Activated T-helper 2 cell treated with anti-CD3 and anti-CD28 coated beads, Interferon-gamma antibody, Interleukin-2, Interleukin-4, amounts not matched to agents 10 μg/mL and 5 μg/mL and 100 μg/mL, durations not matched to agents 14 hours and 24 hours and 36 hours (primary cell): Measurements from ENCODE around the gene GPR162. TPM values are rescaled to one million over a fixed set of nuclear protein-coding genes. Genes with fewer than 3 reads are reported as not detected.

Source experiments
- DNase-seq: peaks from one replicate; pipeline ENCODE4 v3.0.0; 2021; ENCODE audit warnings: low spot score
- H3K27ac Mint-ChIP-seq: one replicate; pipeline ENCODE4 v1.8.0; 2021; ENCODE audit warnings: mixed read lengths
- H3K27me3 Mint-ChIP-seq: one replicate; pipeline ENCODE4 v1.8.0; 2021; ENCODE audit warnings: low read depth, mixed read lengths
- H3K36me3 Mint-ChIP-seq: one replicate; pipeline ENCODE4 v1.8.0; 2021; ENCODE audit warnings: low read depth, mixed read lengths
- H3K4me1 Mint-ChIP-seq: one replicate; pipeline ENCODE4 v1.8.0; 2021; ENCODE audit warnings: low read depth, mixed read lengths
- H3K4me3 Mint-ChIP-seq: one replicate; pipeline ENCODE4 v1.8.0; 2021; ENCODE audit warnings: low read depth, mild to moderate bottlenecking, moderate library complexity, mixed read lengths
- H3K9me3 Mint-ChIP-seq: one replicate; pipeline ENCODE4 v1.8.0; 2021; ENCODE audit warnings: mixed read lengths
- intact Hi-C: fragments of 100-400 bp; cut with micrococcal nuclease; formaldehyde crosslinking; loops from one replicate; pipeline ENCODE4 v1.15.1; 2023
- total RNA-seq: library from RNA; stranded (reverse); gene quantifications from 2 replicates; pipeline ENCODE4 v1.2.3, GENCODE V29; 2022

The GPR162 gene
- total RNA-seq, 1 donor from 2014 or later: 0.11 TPM

DNA sequence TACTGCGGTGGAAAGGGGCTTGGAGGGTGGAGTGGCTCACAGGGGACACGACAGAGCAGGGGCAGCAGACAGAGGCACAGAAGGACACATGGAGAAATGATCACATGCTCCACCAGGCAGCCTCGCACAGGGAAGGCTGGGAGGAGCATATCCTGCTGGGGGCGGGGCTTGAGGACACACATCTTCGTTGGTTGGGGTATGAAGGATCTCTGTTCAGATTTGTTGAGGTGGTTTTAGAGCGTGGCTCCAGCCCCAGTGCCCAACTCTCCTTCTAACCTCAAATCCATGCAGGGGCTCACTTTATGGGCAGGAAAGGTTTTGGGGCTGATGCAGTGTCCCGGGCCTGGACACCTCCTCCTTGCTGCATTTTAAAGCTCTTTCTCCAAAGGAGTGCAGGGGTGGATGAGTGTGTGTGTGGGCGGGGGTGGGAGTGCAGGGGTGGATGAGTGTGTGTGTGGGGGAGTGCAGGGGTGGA lies 5.9 kb downstream of the GPR162 start:
- intact Hi-C loops: loop anchor here (5.0 kb wide), 3 partner anchors 35 to 220 kb away; partner anchors contain the start of genes CHD4 and PTMS
- peak; percentile 37 for DNase-seq
- H3K36me3 Mint-ChIP-seq: no peaks in the 10 kb centered on the region
- H3K27ac Mint-ChIP-seq: peak overlapping the region; percentile 8
- peaks cover 20% of the 10 kb centered on the region for H3K4me1 Mint-ChIP-seq
- H3K4me3 Mint-ChIP-seq: peak overlapping the region; percentile 54
- H3K27me3 Mint-ChIP-seq: peaks cover 52% of the 10 kb centered on the region
- H3K9me3 Mint-ChIP-seq: no peaks in the 10 kb centered on the region

DNA sequence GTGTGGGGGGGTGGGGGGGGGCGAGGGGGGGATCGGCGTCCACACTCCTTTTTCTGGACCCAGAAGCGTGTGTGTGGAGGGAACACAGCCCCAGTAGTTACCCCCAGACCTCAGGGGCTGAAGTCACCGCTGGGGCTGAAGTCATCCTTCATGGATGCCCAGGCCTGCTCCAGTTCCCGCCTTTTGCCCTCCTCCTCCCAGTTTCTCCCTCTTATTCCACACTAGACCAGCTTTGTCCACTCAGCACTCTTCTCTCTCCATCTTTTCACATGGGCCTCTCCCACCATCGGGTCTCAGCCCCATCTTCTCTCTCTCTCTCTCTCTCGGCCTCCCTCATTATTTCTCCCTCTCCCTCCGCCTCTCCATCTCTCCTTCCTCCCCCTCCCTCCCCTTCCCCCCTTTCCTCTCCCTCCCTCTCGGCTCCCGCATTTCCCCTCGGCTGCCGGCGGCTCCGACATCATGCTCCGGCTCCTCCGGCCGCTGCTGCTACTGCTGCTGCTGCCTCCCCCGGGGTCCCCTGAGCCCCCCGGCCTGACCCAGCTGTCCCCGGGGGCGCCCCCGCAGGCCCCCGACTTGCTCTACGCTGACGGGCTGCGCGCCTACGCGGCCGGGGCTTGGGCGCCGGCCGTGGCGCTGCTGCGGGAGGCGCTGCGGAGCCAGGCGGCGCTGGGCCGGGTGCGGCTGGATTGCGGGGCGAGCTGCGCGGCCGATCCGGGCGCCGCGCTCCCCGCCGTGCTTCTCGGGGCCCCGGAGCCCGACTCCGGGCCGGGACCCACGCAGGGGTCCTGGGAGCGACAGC lies 6.6 kb downstream of the GPR162 start, which contains the start of gene P3H3:
P3H3 (plus strand) TSS at position 426 of the 799 bp plus-strand sequence; CDS start at position 460, 34 bp downstream.
- H3K9me3 Mint-ChIP-seq: no peaks in the 10 kb centered on the region
- intact Hi-C loops: loop anchor here (5.0 kb wide), 3 partner anchors 36 to 221 kb away; partner anchors contain the start of genes CHD4 and PTMS
- DNase-seq: no peak
- peak within 1 kb of the TSS; percentile 85 for H3K4me3 Mint-ChIP-seq
- peaks cover 46% of the 10 kb centered on the region for H3K27me3 Mint-ChIP-seq
- no peaks in the 10 kb centered on the region for H3K36me3 Mint-ChIP-seq
- peaks cover 20% of the 10 kb centered on the region for H3K4me1 Mint-ChIP-seq
- H3K27ac Mint-ChIP-seq: peak within 1 kb of the TSS; percentile 80

DNA sequence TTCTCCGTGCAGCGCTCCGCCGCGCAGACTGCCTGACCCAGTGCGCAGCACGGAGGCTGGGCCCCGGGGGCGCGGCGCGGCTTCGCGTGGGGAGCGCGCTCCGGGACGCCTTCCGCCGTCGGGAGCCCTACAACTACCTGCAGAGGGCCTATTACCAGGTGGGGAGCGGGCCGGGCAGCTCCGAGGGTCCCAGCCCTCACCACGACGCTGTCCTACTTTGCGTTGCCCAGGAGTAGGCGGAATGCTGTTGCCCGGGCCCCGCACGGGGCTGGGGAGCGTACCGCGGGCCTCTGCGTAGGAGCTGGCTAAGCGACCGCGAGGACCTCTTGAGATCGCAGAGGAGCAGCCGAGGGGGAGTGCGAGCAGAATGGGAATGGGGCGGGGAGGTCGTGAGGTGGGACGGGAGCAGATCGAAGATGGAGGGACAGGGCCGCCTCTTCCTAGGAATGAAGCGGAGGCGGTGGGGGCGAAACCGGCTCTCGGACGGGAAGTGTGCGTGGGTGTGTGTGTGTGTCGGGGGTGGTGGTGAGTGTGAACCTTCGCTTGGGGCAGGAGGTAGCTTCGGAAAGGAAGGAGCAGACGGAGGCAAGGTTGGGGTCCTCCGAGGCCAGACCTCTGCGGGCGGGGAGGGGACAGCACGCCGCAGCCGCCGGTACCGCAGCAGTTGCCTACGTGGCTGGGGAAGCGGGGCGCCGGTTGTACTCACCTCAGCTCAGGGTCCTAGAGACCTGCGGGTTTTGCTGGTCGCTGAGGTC lies 7.3 kb downstream of the GPR162 start:
- H3K4me3 Mint-ChIP-seq: peak overlapping the region; percentile 85
- peak overlapping the region; percentile 80 for H3K27ac Mint-ChIP-seq
- intact Hi-C loops: loop anchor here (5.0 kb wide), 3 partner anchors 37 to 222 kb away; partner anchors contain the start of genes CHD4 and PTMS
- H3K36me3 Mint-ChIP-seq: no peaks in the 10 kb centered on the region
- H3K27me3 Mint-ChIP-seq: peaks cover 40% of the 10 kb centered on the region
- peaks cover 20% of the 10 kb centered on the region for H3K4me1 Mint-ChIP-seq
- no peaks in the 10 kb centered on the region for H3K9me3 Mint-ChIP-seq
- no peak for DNase-seq

DNA sequence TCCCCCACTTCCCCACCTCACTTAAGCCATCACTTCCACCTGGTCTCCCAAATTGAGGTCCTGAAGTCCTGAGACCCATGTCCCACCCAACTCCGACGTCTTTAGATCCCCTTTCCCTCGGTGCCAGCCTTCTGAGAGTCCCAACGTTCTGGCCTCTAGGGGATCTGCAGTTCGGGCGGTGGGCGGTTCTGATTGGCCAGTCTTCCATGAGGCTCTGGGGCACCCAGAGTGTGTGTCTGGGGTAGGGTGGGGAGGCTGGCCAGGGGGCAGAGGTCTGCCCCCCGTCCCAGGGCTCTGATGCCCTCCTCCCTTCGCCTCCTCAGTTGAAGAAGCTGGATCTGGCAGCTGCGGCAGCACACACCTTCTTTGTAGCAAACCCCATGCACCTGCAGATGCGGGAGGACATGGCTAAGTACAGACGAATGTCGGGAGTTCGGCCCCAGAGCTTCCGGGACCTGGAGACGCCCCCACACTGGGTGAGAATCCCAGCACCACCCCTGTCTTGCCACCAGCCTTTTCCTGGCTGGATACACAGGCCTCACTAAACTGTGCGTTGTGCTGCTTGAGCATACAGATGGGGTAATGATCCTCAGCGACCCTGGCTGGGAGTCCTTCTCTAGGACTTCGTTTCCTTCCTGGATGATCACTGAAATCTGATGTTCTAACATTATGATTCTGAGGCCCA lies 8.1 kb downstream of the GPR162 start:
- intact Hi-C loops: loop anchor here (5.0 kb wide), 3 partner anchors 37 to 222 kb away; partner anchors contain the start of genes CHD4 and PTMS

DNA sequence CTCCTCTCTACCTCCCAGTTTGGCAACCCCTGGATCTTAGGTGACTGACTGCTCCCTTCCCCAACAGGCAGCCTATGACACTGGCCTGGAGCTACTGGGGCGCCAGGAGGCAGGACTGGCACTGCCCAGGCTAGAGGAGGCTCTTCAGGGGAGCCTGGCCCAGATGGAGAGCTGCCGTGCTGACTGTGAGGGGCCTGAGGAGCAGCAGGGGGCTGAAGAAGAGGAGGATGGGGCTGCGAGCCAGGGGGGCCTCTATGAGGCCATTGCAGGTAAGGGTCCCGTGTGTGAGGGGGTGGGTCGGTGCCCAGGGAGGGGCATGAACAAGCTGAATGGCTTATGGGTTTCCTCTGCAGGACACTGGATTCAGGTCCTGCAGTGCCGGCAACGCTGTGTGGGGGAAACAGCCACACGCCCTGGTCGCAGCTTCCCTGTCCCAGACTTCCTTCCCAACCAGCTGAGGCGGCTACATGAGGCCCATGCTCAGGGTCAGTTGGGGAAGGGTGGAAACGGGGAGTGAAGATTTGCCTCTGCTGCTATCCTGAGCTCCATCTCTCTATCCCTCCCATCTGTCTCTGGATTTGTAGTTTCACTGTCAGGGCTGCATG lies 8.8 kb downstream of the GPR162 start:
- H3K27ac Mint-ChIP-seq: no peak overlapping the region
- intact Hi-C loops: no loop called here
- no peaks in the 10 kb centered on the region for H3K36me3 Mint-ChIP-seq
- H3K27me3 Mint-ChIP-seq: peaks cover 30% of the 10 kb centered on the region
- peaks cover 22% of the 10 kb centered on the region for H3K4me1 Mint-ChIP-seq
- no peaks in the 10 kb centered on the region for H3K9me3 Mint-ChIP-seq
- peak overlapping the region; percentile 35 for H3K4me3 Mint-ChIP-seq
- DNase-seq: no peak

More for the DNA sequence above, 8.1 kb downstream of the GPR162 start:
- Mint-ChIP-seq H3K4me3 (peak overlapping the region; percentile 85), H3K36me3 (no peaks in the 10 kb centered on the region), H3K9me3 (no peaks in the 10 kb centered on the region), H3K27ac (peak overlapping the region; percentile 80), H3K27me3 (peaks cover 36% of the 10 kb centered on the region), H3K4me1 (peaks cover 24% of the 10 kb centered on the region)
- no peak for DNase-seq

DNA sequence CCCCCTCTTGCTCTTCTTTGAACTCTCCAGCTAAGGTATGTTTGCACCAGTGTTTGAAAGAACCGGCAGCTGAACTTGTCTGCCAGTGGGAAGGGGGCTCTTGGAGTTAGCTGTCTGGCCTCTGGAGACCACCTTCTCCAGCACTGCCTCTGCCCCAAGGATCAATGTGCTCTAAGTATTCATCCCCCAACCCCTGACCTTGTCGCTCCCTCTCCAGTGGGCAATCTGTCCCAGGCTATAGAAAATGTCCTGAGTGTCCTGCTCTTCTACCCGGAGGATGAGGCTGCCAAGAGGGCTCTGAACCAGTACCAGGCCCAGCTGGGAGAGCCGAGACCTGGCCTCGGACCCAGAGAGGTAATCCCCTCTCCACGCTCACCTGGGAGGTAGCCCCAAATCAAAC lies 9.4 kb downstream of the GPR162 start:
- no peak overlapping the region for H3K4me3 Mint-ChIP-seq
- H3K27me3 Mint-ChIP-seq: peaks cover 28% of the 10 kb centered on the region
- peaks cover 22% of the 10 kb centered on the region for H3K4me1 Mint-ChIP-seq
- H3K27ac Mint-ChIP-seq: no peak overlapping the region
- no peak for DNase-seq
- no peaks in the 10 kb centered on the region for H3K9me3 Mint-ChIP-seq
- no peaks in the 10 kb centered on the region for H3K36me3 Mint-ChIP-seq
- intact Hi-C loops: no loop called here

DNA sequence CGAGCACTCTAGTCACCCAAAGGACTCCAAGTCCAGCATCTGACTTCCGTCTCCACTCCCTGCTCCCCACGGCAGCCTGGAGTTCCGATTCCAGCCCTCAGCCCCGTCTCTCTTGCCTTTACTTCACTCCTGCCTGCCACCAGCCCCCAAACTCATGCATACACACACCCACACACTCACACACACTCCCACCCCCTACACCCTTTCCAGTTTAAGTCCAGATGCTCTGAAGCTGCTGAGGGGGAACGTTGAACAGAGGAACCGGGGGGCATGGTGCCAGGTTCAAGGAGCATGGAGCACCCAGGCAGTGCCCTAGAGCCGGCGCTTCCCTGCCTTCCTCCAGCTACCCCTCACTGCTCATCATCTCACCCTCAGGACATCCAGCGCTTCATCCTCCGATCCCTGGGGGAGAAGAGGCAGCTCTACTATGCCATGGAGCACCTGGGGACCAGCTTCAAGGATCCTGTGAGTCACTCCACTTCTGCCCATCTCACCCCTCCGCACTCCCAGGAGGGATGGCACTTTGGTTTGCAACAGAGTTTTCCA lies 9.9 kb downstream of the GPR162 start:
- intact Hi-C loops: no loop called here
- no peak overlapping the region for H3K4me3 Mint-ChIP-seq
- peaks cover 27% of the 10 kb centered on the region for H3K27me3 Mint-ChIP-seq
- peaks cover 22% of the 10 kb centered on the region for H3K4me1 Mint-ChIP-seq
- H3K36me3 Mint-ChIP-seq: no peaks in the 10 kb centered on the region
- DNase-seq: no peak
- H3K27ac Mint-ChIP-seq: no peak overlapping the region
- H3K9me3 Mint-ChIP-seq: no peaks in the 10 kb centered on the region

DNA sequence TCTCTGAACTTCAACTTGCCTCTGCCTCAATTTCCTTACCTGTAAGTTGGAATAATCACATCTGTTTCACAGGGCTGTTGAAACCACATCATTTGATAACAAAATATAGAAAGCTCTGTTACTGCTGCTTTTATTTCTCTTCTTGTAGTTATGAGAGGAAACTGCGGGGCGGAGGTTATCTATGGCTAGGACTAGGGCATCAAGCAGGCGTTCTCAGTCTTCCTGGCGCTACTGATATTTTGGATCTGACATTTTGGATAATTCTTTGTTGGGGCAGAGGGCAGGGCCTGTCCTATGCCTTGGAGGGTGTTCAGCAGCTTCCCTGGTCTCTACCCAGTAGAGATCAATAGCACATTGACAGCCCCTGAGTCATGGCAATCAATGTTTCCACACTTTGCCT lies 10.5 kb downstream of the GPR162 start:
- intact Hi-C loops: no loop called here
- H3K27ac Mint-ChIP-seq: no peak overlapping the region

DNA sequence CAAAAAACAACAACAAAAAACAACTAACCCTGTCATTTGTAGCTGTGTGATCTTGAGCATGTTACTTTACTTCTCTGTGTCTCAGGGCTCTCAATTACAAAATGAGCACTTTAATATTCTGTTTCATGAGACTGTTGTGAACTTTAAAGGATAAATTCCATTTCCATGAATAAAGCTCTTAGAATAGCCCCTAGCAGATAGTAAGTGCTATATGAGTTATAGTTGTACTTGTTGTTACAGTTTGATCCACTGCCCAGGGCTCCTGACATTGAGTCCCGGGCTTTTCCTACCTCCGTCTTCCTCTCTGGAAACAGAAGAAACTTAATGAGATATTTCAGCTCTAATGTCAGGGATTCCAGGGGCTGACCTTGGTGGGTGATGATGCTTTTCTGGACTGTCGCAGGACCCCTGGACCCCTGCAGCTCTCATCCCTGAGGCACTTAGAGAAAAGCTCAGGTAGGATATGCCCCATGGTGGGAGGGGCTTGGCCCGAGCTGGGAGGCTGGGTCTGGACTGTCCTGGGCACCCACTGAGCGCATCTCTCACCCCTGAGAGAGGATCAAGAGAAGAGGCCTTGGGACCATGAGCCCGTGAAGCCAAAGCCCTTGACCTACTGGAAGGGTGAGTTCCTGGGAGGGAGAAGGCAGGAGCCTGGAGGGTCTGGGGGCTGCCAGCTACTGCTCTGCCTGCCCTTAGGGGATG lies 11.7 kb downstream of the GPR162 start:
- Mint-ChIP-seq H3K4me3 (no peak overlapping the region), H3K27me3 (peaks cover 19% of the 10 kb centered on the region), H3K36me3 (no peaks in the 10 kb centered on the region), H3K27ac (no peak overlapping the region), H3K4me1 (peaks cover 15% of the 10 kb centered on the region), H3K9me3 (no peaks in the 10 kb centered on the region)
- intact Hi-C loops: no loop called here
- DNase-seq: no peak

More for the DNA sequence above, 10.5 kb downstream of the GPR162 start:
- no peaks in the 10 kb centered on the region for H3K9me3 Mint-ChIP-seq
- H3K4me1 Mint-ChIP-seq: peaks cover 22% of the 10 kb centered on the region
- DNase-seq: no peak
- no peaks in the 10 kb centered on the region for H3K36me3 Mint-ChIP-seq
- peaks cover 25% of the 10 kb centered on the region for H3K27me3 Mint-ChIP-seq
- H3K4me3 Mint-ChIP-seq: no peak overlapping the region

DNA sequence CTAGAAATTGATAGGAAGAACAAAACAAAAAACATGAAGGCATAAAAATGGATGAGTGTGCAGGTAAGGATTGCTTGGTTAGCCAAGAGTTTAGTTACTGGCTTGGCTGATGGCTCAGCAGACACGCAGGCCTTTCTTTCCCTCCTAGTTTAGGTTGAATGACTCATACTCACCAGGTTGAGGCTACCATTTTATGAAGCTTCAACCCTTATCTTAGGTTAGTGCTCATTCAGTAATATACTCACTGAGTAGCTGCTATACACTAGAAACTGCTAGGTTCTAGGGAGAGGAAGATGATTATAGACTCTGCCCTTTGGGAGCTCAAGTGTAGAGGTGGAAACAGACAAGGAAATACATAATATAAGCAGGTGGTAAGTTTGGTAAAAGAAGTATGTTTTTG lies 12.6 kb downstream of the GPR162 start:
- peaks cover 14% of the 10 kb centered on the region for H3K27me3 Mint-ChIP-seq
- H3K27ac Mint-ChIP-seq: no peak overlapping the region
- no peaks in the 10 kb centered on the region for H3K36me3 Mint-ChIP-seq
- intact Hi-C loops: no loop called here
- no peak for DNase-seq
- peaks cover 10% of the 10 kb centered on the region for H3K4me1 Mint-ChIP-seq
- no peaks in the 10 kb centered on the region for H3K9me3 Mint-ChIP-seq
- no peak overlapping the region for H3K4me3 Mint-ChIP-seq

DNA sequence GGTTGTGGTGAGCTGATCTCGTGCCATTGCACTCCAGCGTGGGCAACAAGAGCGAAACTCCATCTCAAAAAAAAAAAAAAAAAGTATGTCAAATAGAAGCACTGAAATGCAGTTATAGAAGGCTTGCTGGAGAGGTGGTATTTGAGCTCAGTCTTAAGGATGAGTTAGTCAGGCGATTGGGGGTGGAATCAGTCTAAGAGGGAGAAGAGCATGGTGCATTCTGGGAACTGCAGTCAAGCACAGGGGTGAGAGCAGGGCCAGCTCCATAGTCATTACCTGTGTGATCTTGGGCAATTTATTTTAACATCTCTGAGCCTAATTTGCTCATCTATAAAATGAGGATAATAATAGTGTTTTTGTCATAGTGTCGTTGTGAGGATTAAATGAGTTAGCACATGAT lies 13.3 kb downstream of the GPR162 start:
- no peaks in the 10 kb centered on the region for H3K9me3 Mint-ChIP-seq
- H3K4me3 Mint-ChIP-seq: no peak overlapping the region
- intact Hi-C loops: no loop called here
- peaks cover 6% of the 10 kb centered on the region for H3K4me1 Mint-ChIP-seq
- no peaks in the 10 kb centered on the region for H3K36me3 Mint-ChIP-seq
- DNase-seq: no peak
- H3K27me3 Mint-ChIP-seq: peaks cover 14% of the 10 kb centered on the region
- no peak overlapping the region for H3K27ac Mint-ChIP-seq
